ENCODE data around the gene TMBIM4.
"Not testable (repeated sequence)": the region's sequence is repeated elsewhere in the genome, so short reads cannot be mapped to it uniquely, and the experiment has no call there.

Gene TMBIM4

DNA sequence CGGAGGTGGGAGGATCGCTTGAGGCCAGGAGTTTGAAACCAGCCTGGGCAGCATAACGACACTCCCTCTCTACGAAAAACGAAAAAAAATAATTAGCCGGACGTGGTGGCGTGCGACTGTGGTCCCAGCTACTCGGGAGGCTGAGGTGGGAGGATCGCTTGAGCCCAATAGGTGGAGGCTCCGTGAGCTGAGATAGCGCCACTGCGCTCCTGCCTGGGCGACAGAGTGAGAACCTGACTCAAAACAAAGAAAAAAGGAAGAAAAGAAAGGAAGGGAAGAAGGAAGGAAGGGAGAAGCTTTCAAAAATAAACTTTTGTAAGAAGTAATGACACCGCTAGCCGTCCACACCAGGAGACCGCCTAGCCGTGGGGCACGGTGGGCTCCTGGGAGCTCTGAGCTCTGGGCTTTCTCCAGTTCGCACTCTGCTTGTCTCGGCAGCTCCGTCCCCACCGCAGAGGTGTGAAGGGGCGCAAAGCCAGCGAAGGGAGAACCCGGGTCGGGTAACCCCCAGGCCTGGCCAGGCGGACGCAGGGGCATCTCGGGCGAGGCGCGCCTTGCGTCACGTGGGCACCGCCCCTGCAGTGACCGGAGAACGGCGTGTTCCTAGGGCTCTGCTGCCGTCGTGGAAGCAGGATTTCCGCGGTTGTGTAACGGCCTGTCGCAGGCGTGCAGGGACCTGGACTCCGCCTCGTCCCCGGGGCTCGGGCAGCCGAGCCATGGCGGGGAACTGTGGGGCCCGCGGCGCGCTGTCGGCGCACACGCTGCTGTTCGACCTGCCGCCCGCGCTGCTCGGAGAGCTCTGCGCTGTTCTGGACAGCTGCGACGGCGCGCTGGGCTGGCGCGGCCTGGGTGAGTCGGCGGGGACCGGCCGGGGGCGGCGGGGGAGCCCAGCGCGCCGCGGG lies 19.0 kb upstream of the TMBIM4 start, which contains the start of gene IRAK3:
TSS of gene IRAK3 (plus strand) at position 631 of the 902 bp plus-strand sequence. CDS start at position 717, 86 bp downstream.
- Histone ChIP-seq H3K4me1 (ENCODE audit: low read depth, poor library complexity, severe bottlenecking) (no peaks in the 10 kb centered on the region), H3K27ac (no peak within 1 kb of the TSS), H3K4me3 (IDR thresholded peaks at IDR 0.05; ENCODE audit: insufficient read depth, low read depth, low read length) (no peak within 1 kb of the TSS), H4K20me1 (ENCODE audit: insufficient read depth) (no peaks in the 10 kb centered on the region), H3K36me3 (ENCODE audit: insufficient read depth) (no peaks in the 10 kb centered on the region), H3K79me2 (ENCODE audit: insufficient read depth, low read depth) (no peaks in the 10 kb centered on the region), H3K9ac (no peak within 1 kb of the TSS), H2AFZ (ENCODE audit: low read depth) (no peak within 1 kb of the TSS), H3K27me3 (ENCODE audit: insufficient read depth, low read depth) (no peaks in the 10 kb centered on the region), H3K4me2 (no peak within 1 kb of the TSS)
- TF ChIP-seq, protein P1, sequence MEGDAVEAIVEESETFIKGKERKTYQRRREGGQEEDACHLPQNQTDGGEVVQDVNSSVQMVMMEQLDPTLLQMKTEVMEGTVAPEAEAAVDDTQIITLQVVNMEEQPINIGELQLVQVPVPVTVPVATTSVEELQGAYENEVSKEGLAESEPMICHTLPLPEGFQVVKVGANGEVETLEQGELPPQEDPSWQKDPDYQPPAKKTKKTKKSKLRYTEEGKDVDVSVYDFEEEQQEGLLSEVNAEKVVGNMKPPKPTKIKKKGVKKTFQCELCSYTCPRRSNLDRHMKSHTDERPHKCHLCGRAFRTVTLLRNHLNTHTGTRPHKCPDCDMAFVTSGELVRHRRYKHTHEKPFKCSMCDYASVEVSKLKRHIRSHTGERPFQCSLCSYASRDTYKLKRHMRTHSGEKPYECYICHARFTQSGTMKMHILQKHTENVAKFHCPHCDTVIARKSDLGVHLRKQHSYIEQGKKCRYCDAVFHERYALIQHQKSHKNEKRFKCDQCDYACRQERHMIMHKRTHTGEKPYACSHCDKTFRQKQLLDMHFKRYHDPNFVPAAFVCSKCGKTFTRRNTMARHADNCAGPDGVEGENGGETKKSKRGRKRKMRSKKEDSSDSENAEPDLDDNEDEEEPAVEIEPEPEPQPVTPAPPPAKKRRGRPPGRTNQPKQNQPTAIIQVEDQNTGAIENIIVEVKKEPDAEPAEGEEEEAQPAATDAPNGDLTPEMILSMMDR (conservative IDR thresholded peaks at IDR 0.05; ENCODE audit: low read depth, low read length): no peak

DNA sequence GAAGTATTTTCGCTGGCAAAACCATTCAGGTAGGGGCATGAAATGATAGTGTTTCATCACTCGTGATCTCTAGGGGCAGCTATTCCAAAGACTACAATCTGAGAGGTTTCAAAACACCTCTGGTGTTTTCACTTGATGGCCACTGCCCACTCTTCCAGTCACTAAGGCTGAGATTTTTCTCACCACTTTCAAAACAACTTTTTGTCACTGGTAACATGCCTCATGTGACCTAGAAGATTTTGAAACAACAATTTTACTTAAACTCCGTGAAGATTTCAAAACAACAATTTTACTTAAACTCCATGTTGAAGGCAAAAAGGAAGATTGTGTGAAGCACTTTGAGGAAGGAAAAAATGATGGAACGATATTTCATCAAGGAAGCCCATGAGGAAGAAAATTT lies 18.0 kb upstream of the TMBIM4 start:
- no peaks in the 10 kb centered on the region for H3K27me3 ChIP-seq (ENCODE audit: insufficient read depth, low read depth)
- H3K9ac ChIP-seq: no peak overlapping the region
- H4K20me1 ChIP-seq (ENCODE audit: insufficient read depth): no peaks in the 10 kb centered on the region
- TF ChIP-seq, protein P1 (conservative IDR thresholded peaks at IDR 0.05; ENCODE audit: low read depth, low read length): no peak
- H3K4me3 ChIP-seq (IDR thresholded peaks at IDR 0.05; ENCODE audit: insufficient read depth, low read depth, low read length): no peak overlapping the region
- no peak overlapping the region for H3K4me2 ChIP-seq
- H3K27ac ChIP-seq: no peak overlapping the region
- no peaks in the 10 kb centered on the region for H3K36me3 ChIP-seq (ENCODE audit: insufficient read depth)
- no peak overlapping the region for H2AFZ ChIP-seq (ENCODE audit: low read depth)
- no peaks in the 10 kb centered on the region for H3K79me2 ChIP-seq (ENCODE audit: insufficient read depth, low read depth)
- no peaks in the 10 kb centered on the region for H3K4me1 ChIP-seq (ENCODE audit: low read depth, poor library complexity, severe bottlenecking)

DNA sequence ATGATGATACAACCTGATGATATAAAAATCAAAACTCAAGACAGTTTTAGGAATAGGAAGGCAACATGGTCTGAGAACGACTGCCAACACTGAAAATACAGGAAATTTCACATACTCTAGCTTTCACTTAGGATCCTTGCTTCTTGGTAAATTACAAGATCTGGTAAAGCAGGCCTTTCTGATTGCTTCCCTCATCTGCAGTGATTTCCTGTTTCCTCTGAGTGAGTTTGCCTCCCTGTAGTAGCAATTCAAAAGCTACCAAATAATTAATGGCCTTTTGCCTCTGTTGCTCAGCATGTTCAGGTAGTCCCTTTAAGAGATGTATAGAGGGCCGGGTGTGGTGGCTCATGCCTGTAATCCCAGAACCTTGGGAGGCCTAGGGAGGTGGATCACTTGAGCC lies 17.2 kb upstream of the TMBIM4 start:
- H3K27ac ChIP-seq: no peak overlapping the region
- H3K79me2 ChIP-seq (ENCODE audit: insufficient read depth, low read depth): no peaks in the 10 kb centered on the region
- no peaks in the 10 kb centered on the region for H3K36me3 ChIP-seq (ENCODE audit: insufficient read depth)
- no peak overlapping the region for H3K4me3 ChIP-seq (IDR thresholded peaks at IDR 0.05; ENCODE audit: insufficient read depth, low read depth, low read length)
- no peak overlapping the region for H3K9ac ChIP-seq
- H4K20me1 ChIP-seq (ENCODE audit: insufficient read depth): no peaks in the 10 kb centered on the region
- H3K4me2 ChIP-seq: no peak overlapping the region
- no peaks in the 10 kb centered on the region for H3K4me1 ChIP-seq (ENCODE audit: low read depth, poor library complexity, severe bottlenecking)
- TF ChIP-seq, protein P1 (conservative IDR thresholded peaks at IDR 0.05; ENCODE audit: low read depth, low read length): no peak
- H3K27me3 ChIP-seq (ENCODE audit: insufficient read depth, low read depth): no peaks in the 10 kb centered on the region
- no peak overlapping the region for H2AFZ ChIP-seq (ENCODE audit: low read depth)

DNA sequence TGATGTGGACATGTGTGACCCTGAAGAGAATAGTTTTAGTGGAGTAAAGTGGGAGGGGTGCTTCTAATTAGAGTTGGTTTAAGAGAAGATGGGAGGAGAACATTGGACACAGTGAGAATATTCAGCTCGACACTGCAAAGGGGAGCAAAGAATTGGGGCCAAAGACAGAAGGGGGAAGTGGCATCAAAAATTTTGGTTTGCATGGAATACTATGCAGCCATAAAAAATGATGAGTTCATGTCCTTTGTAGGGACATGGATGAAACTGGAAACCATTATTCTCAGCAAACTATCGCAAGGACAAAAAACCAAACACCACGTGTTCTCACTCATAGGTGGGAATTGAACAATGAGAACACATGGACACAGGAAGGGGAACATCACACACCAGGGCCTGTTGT lies 15.0 kb upstream of the TMBIM4 start:
- H3K4me2 ChIP-seq; H2AFZ ChIP-seq (ENCODE audit: low read depth); H4K20me1 ChIP-seq (ENCODE audit: insufficient read depth); H3K27me3 ChIP-seq (ENCODE audit: insufficient read depth, low read depth); H3K9ac ChIP-seq; H3K4me1 ChIP-seq (ENCODE audit: low read depth, poor library complexity, severe bottlenecking); H3K79me2 ChIP-seq (ENCODE audit: insufficient read depth, low read depth); H3K36me3 ChIP-seq (ENCODE audit: insufficient read depth); H3K4me3 ChIP-seq (IDR thresholded peaks at IDR 0.05; ENCODE audit: insufficient read depth, low read depth, low read length); H3K27ac ChIP-seq: not testable (repeated sequence)

DNA sequence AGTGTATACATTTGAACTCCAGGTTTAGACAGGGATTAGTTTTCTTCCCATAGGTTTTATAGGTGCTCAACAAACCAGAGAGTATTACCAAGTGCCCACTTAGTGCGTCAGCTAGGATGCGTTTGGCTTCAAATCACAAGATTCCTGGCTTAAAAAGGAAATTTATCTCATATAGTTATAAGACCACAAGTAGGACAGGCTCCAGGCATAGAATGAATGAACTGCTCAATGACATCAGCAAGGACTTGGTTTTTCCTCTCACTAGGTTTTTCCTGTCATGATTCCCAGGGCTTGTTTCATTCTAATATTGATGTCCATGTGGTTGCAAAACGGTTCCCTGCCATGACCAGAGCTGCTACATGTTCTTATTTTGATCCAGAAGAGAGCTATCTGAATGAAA lies 13.2 kb upstream of the TMBIM4 start:
- H3K79me2 ChIP-seq (ENCODE audit: insufficient read depth, low read depth): no peaks in the 10 kb centered on the region
- no peak overlapping the region for H3K4me2 ChIP-seq
- no peaks in the 10 kb centered on the region for H4K20me1 ChIP-seq (ENCODE audit: insufficient read depth)
- no peak overlapping the region for H3K27ac ChIP-seq
- H3K27me3 ChIP-seq (ENCODE audit: insufficient read depth, low read depth): no peaks in the 10 kb centered on the region
- H3K36me3 ChIP-seq (ENCODE audit: insufficient read depth): no peaks in the 10 kb centered on the region
- no peak overlapping the region for H3K9ac ChIP-seq
- TF ChIP-seq, protein P1 (conservative IDR thresholded peaks at IDR 0.05; ENCODE audit: low read depth, low read length): no peak
- no peaks in the 10 kb centered on the region for H3K4me1 ChIP-seq (ENCODE audit: low read depth, poor library complexity, severe bottlenecking)
- H3K4me3 ChIP-seq (IDR thresholded peaks at IDR 0.05; ENCODE audit: insufficient read depth, low read depth, low read length): no peak overlapping the region
- H2AFZ ChIP-seq (ENCODE audit: low read depth): no peak overlapping the region
